HepG2 (cell line): ENCODE measurements around the gene LMNA. TPM values are rescaled to one million over a fixed set of nuclear protein-coding genes. Genes with fewer than 3 reads are reported as not detected.

Experiments
- HMGXB4 ChIP-seq, 2 experiments: sonication (generic) in 1 of 2; formaldehyde crosslinking in 1 of 2; IDR thresholded peaks; 2 replicates each; pipeline versions ENCODE4 v1.4.0 to v1.6.1; 2018 to 2020; ENCODE audit warnings: missing genetic modification reagents in 2 of 2, borderline replicate concordance in 1 of 2, low read depth in 1 of 2, mild to moderate bottlenecking in 1 of 2, missing biosample characterization in 1 of 2
- KMT2B ChIP-seq: IDR thresholded peaks from 2 replicates; pipeline ENCODE4 v1.6.1; 2016; ENCODE audit warnings: missing genetic modification reagents, missing compliant biosample characterization
- RORA ChIP-seq: sonication (generic); formaldehyde crosslinking; IDR thresholded peaks from 2 replicates; pipeline ENCODE4 v1.5.0; 2020; ENCODE audit warnings: mild to moderate bottlenecking, missing genetic modification reagents, moderate library complexity
- SRSF4 ChIP-seq: fragments of 200-400 bp; formaldehyde crosslinking; IDR thresholded peaks from one replicate; pipeline ENCODE4 v1.6.1; 2018; ENCODE audit warnings: mild to moderate bottlenecking, low read depth, low read length, moderate library complexity; ENCODE audit not compliant: poor library complexity, severe bottlenecking
- STAT6 ChIP-seq: sonication (generic); formaldehyde crosslinking; IDR thresholded peaks from 2 replicates; pipeline ENCODE4 v1.4.0; 2020; ENCODE audit warnings: missing genetic modification reagents, mild to moderate bottlenecking, borderline replicate concordance
- ZBTB20 ChIP-seq: sonication (generic); formaldehyde crosslinking; IDR thresholded peaks from 2 replicates; pipeline ENCODE4 v1.8.1; 2023; ENCODE audit warnings: missing genetic modification reagents, low read depth, mild to moderate bottlenecking, borderline replicate concordance
- ZBTB40 ChIP-seq, 2 experiments: fragments of 450-650 bp in 1 of 2; sonication (generic) in 1 of 2; formaldehyde crosslinking in 1 of 2; IDR thresholded peaks; 2 replicates each; pipeline versions ENCODE4 v1.6.1 to v1.8.0; 2016 to 2022; ENCODE audit warnings: antibody characterized with exemption in 1 of 2, mild to moderate bottlenecking in 1 of 2, missing genetic modification reagents in 1 of 2
- ZBTB42 ChIP-seq: sonication (generic); formaldehyde crosslinking; IDR thresholded peaks from 2 replicates; pipeline ENCODE4 v1.5.0; 2020; ENCODE audit warnings: mild to moderate bottlenecking, missing genetic modification reagents
- ZNF549 ChIP-seq: sonication (generic); formaldehyde crosslinking; IDR thresholded peaks from 2 replicates; pipeline ENCODE4 v1.5.0; 2020; ENCODE audit warnings: missing genetic modification reagents
- ZNF564 ChIP-seq: sonication (generic); formaldehyde crosslinking; IDR thresholded peaks from 2 replicates; pipeline ENCODE4 v1.8.1; 2023; ENCODE audit warnings: mild to moderate bottlenecking, missing genetic modification reagents
- ZNF605 ChIP-seq: sonication (generic); formaldehyde crosslinking; IDR thresholded peaks from 2 replicates; pipeline ENCODE4 v1.8.0; 2022; ENCODE audit warnings: mild to moderate bottlenecking, missing genetic modification reagents
- ZNF672 ChIP-seq: sonication (generic); formaldehyde crosslinking; IDR thresholded peaks from 2 replicates; pipeline ENCODE4 v1.8.1; 2022; ENCODE audit warnings: missing genetic modification reagents
- ZNF7 ChIP-seq: IDR thresholded peaks from 2 replicates; pipeline ENCODE4 v1.6.1; 2016; ENCODE audit warnings: missing biosample characterization, missing genetic modification reagents
- ZNF749 ChIP-seq: sonication (generic); formaldehyde crosslinking; IDR thresholded peaks from 2 replicates; pipeline ENCODE4 v1.8.0; 2022; ENCODE audit warnings: mild to moderate bottlenecking, missing genetic modification reagents, moderate library complexity, borderline replicate concordance
- polyA plus RNA-seq, 8 experiments: library from polyadenylated mRNA; depleted of rRNA in 3 of 8; stranded (reverse) in 7 of 8; unstranded in 1 of 8; fragments of >200 nt; fragmentation: Illumina TruSeq in 4 of 8; extraction: Trizol in 4 of 8; gene quantifications; 2 replicates each; pipeline versions ENCODE4 v1.2.1 to v1.2.3, GENCODE V29; 2011 to 2016; ENCODE audit warnings: low read depth in 4 of 8, missing spikeins in 1 of 8, mixed read lengths in 1 of 8; ENCODE audit not compliant: insufficient read depth in 1 of 8
- total RNA-seq, 5 experiments: library from RNA; depleted of rRNA; stranded (reverse); fragments of >200 nt; fragmentation: Illumina TruSeq; extraction: Trizol; gene quantifications; 2 replicates each; pipeline ENCODE4 v1.2.3, GENCODE V29; 2016; ENCODE audit warnings: low read depth in 1 of 5

LMNA gene
- total and polyA plus RNA-seq, 2 of the 13 experiments (the other 11 are each of a cell fraction or from before 2014, with no cell fraction given): 107 to 225 TPM

- TF ChIP-seq ZBTB40 (IDR thresholded peaks at IDR 0.05) (no peak), ZBTB40 (CRISPR knock-in tag; IDR thresholded peaks at IDR 0.05) (no peak), SRSF4 (no peak), RORA (CRISPR knock-in tag) (no peak), HMGXB4 (CRISPR knock-in tag; IDR thresholded peaks at IDR 0.05; ENCODE audit: borderline replicate concordance in 1 of 2, low read depth in 1 of 2) (peak; percentile 66 to 77; a peak in 3 of 4 replicates), ZNF605 (CRISPR knock-in tag) (no peak), ZBTB42 (CRISPR knock-in tag) (no peak), ZNF672 (no peak), ZBTB20 (CRISPR knock-in tag) (0 out of 2 replicates have a peak, but pooled peaks have one; percentile 33), KMT2B (CRISPR knock-in tag) (no peak), STAT6 (CRISPR knock-in tag) (no peak), ZNF549 (no peak), ZNF564 (CRISPR knock-in tag) (no peak), ZNF749 (CRISPR knock-in tag) (0 out of 2 replicates have a peak, but pooled peaks have one; percentile 37), ZNF7 (no peak)
Observed at GRCh38 chr1:156096640-156097391, 17.7 kb upstream of the LMNA start (continued).
